Measurements from ENCODE around the gene MBLAC1. TPM values are rescaled to one million over a fixed set of nuclear protein-coding genes. Genes with fewer than 3 reads are reported as not detected.

Gene MBLAC1
- total and polyA plus RNA-seq, 9 of the 15 experiments (the other 6 are each of a cell fraction or from before 2014, with no cell fraction given), result 0.03 to 3.1 (median 0.52) TPM

- no peak for TF ChIP-seq HMBOX1 (IDR thresholded peaks at IDR 0.05)
- no peak for TF ChIP-seq THRA (IDR thresholded peaks at IDR 0.05)
- TF ChIP-seq ZNF143 (CRISPR knock-in tag; IDR thresholded peaks at IDR 0.05), result 0 out of 2 replicates have a peak, but pooled peaks have one; percentile 38
- no peak for TF ChIP-seq DIDO1 (tag; IDR thresholded peaks at IDR 0.05; ENCODE audit: low read depth)
- TF ChIP-seq MCM7 (IDR thresholded peaks at IDR 0.05), result no peak
- 0 out of 4 replicates have a peak, but pooled peaks of 1 of the 2 experiments have one; percentile 49 for TF ChIP-seq UBTF (IDR thresholded peaks at IDR 0.05; ENCODE audit: borderline replicate concordance in 1 of 2, low read depth in 2 of 2, low read length in 2 of 2)
- no peak for TF ChIP-seq ZNF12 (CRISPR knock-in tag; IDR thresholded peaks at IDR 0.05)
- no peak for TF ChIP-seq RBM22 (IDR thresholded peaks at IDR 0.05; ENCODE audit: low read depth, low read length, poor library complexity, severe bottlenecking)
- peak; percentile 42 for TF ChIP-seq TAF1 (IDR thresholded peaks at IDR 0.05; ENCODE audit: control insufficient read depth, extremely low read depth, insufficient read depth, low read length, severe bottlenecking)
- TF ChIP-seq ZFP1 (CRISPR knock-in tag; IDR thresholded peaks at IDR 0.05), result no peak
- no peak for TF ChIP-seq RHOXF2B (CRISPR knock-in tag; conservative IDR thresholded peaks at IDR 0.05)
- TF ChIP-seq IRF1 (CRISPR knock-in tag; IDR thresholded peaks at IDR 0.05; ENCODE audit: borderline replicate concordance), result no peak
- no peak; the same call in 1 of the 2 replicates for TF ChIP-seq ZNF395 (CRISPR knock-in tag; IDR thresholded peaks at IDR 0.05)
- peak; percentile 97 for TF ChIP-seq ATF3 (IDR thresholded peaks at IDR 0.05)
- no peak for TF ChIP-seq ATF3 (CRISPR knock-in tag; conservative IDR thresholded peaks at IDR 0.05)
- TF ChIP-seq RFX7 (CRISPR knock-in tag; IDR thresholded peaks at IDR 0.05), result no peak
- TF ChIP-seq BRCA1 (IDR thresholded peaks at IDR 0.05), result no peak
- no peak for TF ChIP-seq BRCA1 (CRISPR knock-in tag; IDR thresholded peaks at IDR 0.05)
- no peak for TF ChIP-seq CCNT2 (IDR thresholded peaks at IDR 0.05; ENCODE audit: borderline replicate concordance, extremely low read depth, insufficient read length, low read depth, low read length)
Observed at GRCh38 chr7:100157334-100158228, 30.8 kb downstream of the MBLAC1 start (continued).
